ENCODE results near the gene UBALD2.

Gene UBALD2

GRCh38 chr17:76279742-76280287 lies 14.7 kb downstream of the UBALD2 start:
- H3K4me1 ChIP-seq = peaks cover 0 to 5% (median 0%) of the 10 kb centered on the region in 4 donors
- H3K27me3 ChIP-seq = no peaks in the 10 kb centered on the region
- DNase-seq = no peak
- H3K36me3 ChIP-seq = peaks cover 0 to 8% (median 0%) of the 10 kb centered on the region in 3 donors
- H3K27ac ChIP-seq = no peak overlapping the region
- no peaks in the 10 kb centered on the region for H3K9me3 ChIP-seq
- H3K4me3 ChIP-seq = no peak overlapping the region
- intact Hi-C loops (cut with DNase I; ENCODE audit: low total_unique reads) = loop anchor here (2.0 to 10.0 kb wide), 2 partner anchors 159 to 375 kb away; partner anchors contain the start of gene MRPL38
- no peak for TF ChIP-seq CTCF (IDR thresholded peaks at IDR 0.05)

- Histone ChIP-seq H3K36me3 (peaks cover 0 to 8% (median 0%) of the 10 kb centered on the region in 3 donors), H3K4me1 (peaks cover 0 to 5% (median 0%) of the 10 kb centered on the region in 4 donors), H3K27me3 (no peaks in the 10 kb centered on the region), H3K27ac (no peak overlapping the region), H3K9me3 (no peaks in the 10 kb centered on the region), H3K4me3 (no peak overlapping the region)
- DNase-seq = no peak
- no peak for TF ChIP-seq CTCF (IDR thresholded peaks at IDR 0.05)
- intact Hi-C loops (cut with DNase I; ENCODE audit: low total_unique reads) = loop anchor here (2.0 kb wide), 1 partner anchor 160 kb away; no protein-coding TSS in a partner anchor
Measured at GRCh38 chr17:76280650-76281049, 15.5 kb downstream of the UBALD2 start.

GRCh38 chr17:76281573-76282371 lies 16.6 kb downstream of the UBALD2 start:
- no peak overlapping the region for H3K27ac ChIP-seq

GRCh38 chr17:76292567-76292966 lies 27.4 kb downstream of the UBALD2 start:
- H3K4me3 ChIP-seq = no peak overlapping the region
- intact Hi-C loops (cut with DNase I; ENCODE audit: low total_unique reads) = no loop called here
- H3K27me3 ChIP-seq = no peaks in the 10 kb centered on the region
- H3K9me3 ChIP-seq = no peaks in the 10 kb centered on the region
- peaks cover 0 to 32% (median 19%) of the 10 kb centered on the region in 3 donors for H3K36me3 ChIP-seq
- no peaks in the 10 kb centered on the region for H3K4me1 ChIP-seq
- H3K27ac ChIP-seq = no peak overlapping the region
- no peak for DNase-seq
- TF ChIP-seq CTCF (IDR thresholded peaks at IDR 0.05) = no peak

More at GRCh38 chr17:76281573-76282371, 16.6 kb downstream of the UBALD2 start:
- intact Hi-C loops (cut with DNase I; ENCODE audit: low total_unique reads) = loop anchor here (2.0 kb wide), 1 partner anchor 161 kb away; no protein-coding TSS in a partner anchor
- peaks cover 0 to 8% (median 0%) of the 10 kb centered on the region in 3 donors for H3K36me3 ChIP-seq
- no peak overlapping the region for H3K4me3 ChIP-seq
- no peaks in the 10 kb centered on the region for H3K9me3 ChIP-seq
- H3K27me3 ChIP-seq = no peaks in the 10 kb centered on the region
- TF ChIP-seq CTCF (IDR thresholded peaks at IDR 0.05) = no peak
- peaks cover 0 to 5% (median 0%) of the 10 kb centered on the region in 4 donors for H3K4me1 ChIP-seq
- no peak for DNase-seq

- Histone ChIP-seq H3K9me3 (no peaks in the 10 kb centered on the region), H3K36me3 (peaks cover 0 to 32% (median 19%) of the 10 kb centered on the region in 3 donors), H3K27ac (no peak overlapping the region), H3K4me3 (no peak overlapping the region), H3K4me1 (no peaks in the 10 kb centered on the region), H3K27me3 (no peaks in the 10 kb centered on the region)
- intact Hi-C loops (cut with DNase I; ENCODE audit: low total_unique reads) = no loop called here
- DNase-seq = no peak
- no peak for TF ChIP-seq CTCF (IDR thresholded peaks at IDR 0.05)
Measured at GRCh38 chr17:76293106-76293505, 28.0 kb downstream of the UBALD2 start.
